HT1080 (cell line): ENCODE measurements around the gene DCAF8L2. TPM values are rescaled to one million over a fixed set of nuclear protein-coding genes. Genes with fewer than 3 reads are reported as not detected.

Source experiments
- total RNA-seq: library from RNA; depleted of rRNA; stranded (reverse); fragments of >200 nt; shearing (Covaris generic); gene quantifications from 2 replicates; pipeline ENCODE4 v1.2.3, GENCODE V29; 2014; rRNA removed

Gene DCAF8L2
- total RNA-seq, 1 experiment from 2014 or later, result not detected

Other genes starting within 250 kb of the DCAF8L2 start
- not detected in 2 replicates for gene PPP4R3C, start 127.0 kb upstream of the DCAF8L2 start, total RNA-seq
- not detected in 2 replicates for gene MAGEB10, start 217.6 kb downstream of the DCAF8L2 start, total RNA-seq